Neutrophil (primary cell): Measurements from ENCODE around the gene ZFPL1.

Source experiments
- H3K27ac ChIP-seq: fragments of 200-600 bp; sonication (generic); 2 replicates; pipeline ENCODE4 v1.5.1; 2016; ENCODE audit warnings: mild to moderate bottlenecking, moderate library complexity
- H3K27me3 ChIP-seq: fragments of 200-600 bp; sonication (generic); 2 replicates; pipeline ENCODE4 v1.6.0; 2016; ENCODE audit warnings: mild to moderate bottlenecking
- H3K36me3 ChIP-seq: fragments of 200-600 bp; sonication (generic); 2 replicates; pipeline ENCODE4 v1.5.1; 2017
- H3K4me1 ChIP-seq, 2 experiments: fragments of 200-600 bp in 1 of 2; sonication (generic) in 1 of 2; 1 replicate in 1 of 2; 2 replicates in 1 of 2; pipeline versions ENCODE4 v1.5.1 to v1.6.1; 2013 to 2016; ENCODE audit warnings: low read depth in 1 of 2, low read length in 1 of 2, mild to moderate bottlenecking in 1 of 2, moderate library complexity in 1 of 2; ENCODE audit not compliant: control insufficient read depth in 1 of 2, insufficient read depth in 1 of 2
- H3K4me3 ChIP-seq, 2 experiments: fragments of 200-600 bp in 1 of 2; sonication (generic) in 1 of 2; 1 replicate in 1 of 2; 2 replicates in 1 of 2; pipeline ENCODE4 v1.5.1; 2013 to 2016; ENCODE audit warnings: low read depth in 1 of 2, low read length in 1 of 2, mild to moderate bottlenecking in 1 of 2, moderate library complexity in 1 of 2
- H3K9me3 ChIP-seq: fragments of 200-600 bp; sonication (generic); 2 replicates; pipeline ENCODE4 v1.5.1; 2016
- TF ChIP-seq, protein P1 (sequence below): fragments of 200-600 bp; sonication (generic); IDR thresholded peaks from 2 replicates; pipeline ENCODE4 v1.5.1; 2016; ENCODE audit warnings: antibody characterized with exemption

The ZFPL1 gene

GRCh38 chr11:65040847-65041622 is 43.0 kb upstream of the ZFPL1 start, which contains the start of gene SAC3D1:
Gene SAC3D1, plus strand, starts transcription at chr11:65041210. Its CDS starts 83 bp downstream, at chr11:65041293.
- H3K36me3 ChIP-seq, result peaks cover 23% of the 10 kb centered on the region
- H3K9me3 ChIP-seq, result no peaks in the 10 kb centered on the region
- H3K27ac ChIP-seq, result peak within 1 kb of the TSS; percentile 90
- TF ChIP-seq, protein P1, sequence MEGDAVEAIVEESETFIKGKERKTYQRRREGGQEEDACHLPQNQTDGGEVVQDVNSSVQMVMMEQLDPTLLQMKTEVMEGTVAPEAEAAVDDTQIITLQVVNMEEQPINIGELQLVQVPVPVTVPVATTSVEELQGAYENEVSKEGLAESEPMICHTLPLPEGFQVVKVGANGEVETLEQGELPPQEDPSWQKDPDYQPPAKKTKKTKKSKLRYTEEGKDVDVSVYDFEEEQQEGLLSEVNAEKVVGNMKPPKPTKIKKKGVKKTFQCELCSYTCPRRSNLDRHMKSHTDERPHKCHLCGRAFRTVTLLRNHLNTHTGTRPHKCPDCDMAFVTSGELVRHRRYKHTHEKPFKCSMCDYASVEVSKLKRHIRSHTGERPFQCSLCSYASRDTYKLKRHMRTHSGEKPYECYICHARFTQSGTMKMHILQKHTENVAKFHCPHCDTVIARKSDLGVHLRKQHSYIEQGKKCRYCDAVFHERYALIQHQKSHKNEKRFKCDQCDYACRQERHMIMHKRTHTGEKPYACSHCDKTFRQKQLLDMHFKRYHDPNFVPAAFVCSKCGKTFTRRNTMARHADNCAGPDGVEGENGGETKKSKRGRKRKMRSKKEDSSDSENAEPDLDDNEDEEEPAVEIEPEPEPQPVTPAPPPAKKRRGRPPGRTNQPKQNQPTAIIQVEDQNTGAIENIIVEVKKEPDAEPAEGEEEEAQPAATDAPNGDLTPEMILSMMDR, result peak; percentile 4
- H3K4me1 ChIP-seq, result peaks cover 24 to 26% of the 10 kb centered on the region in 2 experiments
- peak within 1 kb of the TSS; percentile 89 to 99 for H3K4me3 ChIP-seq
- H3K27me3 ChIP-seq, result no peaks in the 10 kb centered on the region

DNA sequence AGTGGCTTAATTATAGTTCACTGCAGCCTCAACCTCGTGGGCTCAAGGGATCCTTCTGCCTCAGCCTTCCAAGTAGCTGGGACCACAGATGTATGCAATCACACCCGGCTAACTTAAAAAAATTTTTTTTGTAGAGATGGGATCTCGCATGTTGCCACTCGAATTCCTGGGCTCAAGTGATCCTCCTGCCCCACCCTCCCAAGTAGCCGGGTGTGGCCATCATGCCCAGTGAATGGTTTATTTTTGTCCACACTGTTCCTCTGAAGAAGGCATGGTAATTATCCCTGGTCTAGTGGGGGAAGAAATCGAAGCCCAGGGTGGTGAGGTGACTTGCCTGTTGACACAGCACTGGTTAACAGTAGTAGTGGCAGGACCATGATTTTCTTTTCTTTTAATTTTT is 41.1 kb upstream of the ZFPL1 start:
- Histone ChIP-seq H3K36me3 (peaks cover 6% of the 10 kb centered on the region), H3K4me1 (peaks cover 32 to 37% of the 10 kb centered on the region in 2 experiments), H3K9me3 (no peaks in the 10 kb centered on the region), H3K27ac (no peak overlapping the region), H3K27me3 (peaks cover under 1% of the 10 kb centered on the region), H3K4me3 (no peak overlapping the region)
- TF ChIP-seq, protein P1, result no peak

DNA sequence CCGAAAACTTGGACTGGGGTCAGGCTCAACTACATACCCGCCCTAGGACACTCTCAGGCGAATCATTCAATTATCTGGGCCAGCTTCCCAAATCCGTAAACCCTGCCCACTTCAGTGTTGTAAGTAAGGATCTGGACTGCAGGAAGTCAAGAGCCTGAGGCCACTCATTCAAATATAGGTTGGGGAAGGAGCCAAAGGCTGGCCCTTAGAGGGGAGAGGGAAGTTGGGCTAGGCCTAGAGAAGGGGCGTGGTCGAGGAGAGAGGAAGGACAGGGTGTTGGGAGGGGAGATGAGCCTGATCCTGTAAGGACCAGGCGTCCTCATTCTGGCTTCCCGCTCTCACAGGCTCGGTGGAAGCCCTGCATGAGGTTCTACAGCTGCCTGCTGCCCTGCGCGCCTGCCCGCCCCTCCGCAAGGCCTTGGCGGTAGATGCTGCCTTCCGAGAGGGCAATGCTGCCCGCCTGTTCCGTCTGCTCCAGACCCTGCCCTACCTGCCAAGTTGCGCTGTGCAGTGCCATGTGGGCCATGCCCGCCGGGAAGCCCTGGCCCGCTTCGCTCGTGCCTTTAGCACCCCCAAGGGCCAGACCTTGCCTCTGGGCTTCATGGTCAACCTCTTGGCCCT is 40.0 kb upstream of the ZFPL1 start:
- peak overlapping the region; percentile 44 for H3K27ac ChIP-seq
- TF ChIP-seq, protein P1, result no peak
- H3K4me3 ChIP-seq, result no peak overlapping the region
- H3K36me3 ChIP-seq, result no peaks in the 10 kb centered on the region
- H3K27me3 ChIP-seq, result peaks cover 5% of the 10 kb centered on the region
- H3K4me1 ChIP-seq, result peaks cover 36 to 41% of the 10 kb centered on the region in 2 experiments
- H3K9me3 ChIP-seq, result no peaks in the 10 kb centered on the region

DNA sequence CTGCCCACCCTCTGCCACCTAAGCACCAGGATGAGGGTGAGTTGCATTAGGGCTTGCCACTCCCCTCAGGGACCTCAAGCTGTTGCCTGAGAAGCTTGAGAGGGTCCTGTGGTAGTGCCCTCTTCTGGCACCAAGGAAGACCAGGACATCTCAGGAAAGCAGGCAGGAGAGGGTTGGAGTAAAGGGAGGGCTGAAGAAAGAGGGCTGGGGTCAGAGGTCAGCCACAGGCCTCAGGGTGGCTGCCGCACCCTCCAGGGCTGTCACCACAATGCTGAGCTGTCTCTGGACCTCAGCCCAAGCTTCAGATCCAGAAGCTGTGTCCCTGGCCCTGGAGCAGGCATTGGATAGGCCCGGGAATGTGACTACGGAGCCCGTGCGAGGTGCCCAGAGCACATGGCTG is 39.0 kb upstream of the ZFPL1 start:
- Histone ChIP-seq H3K27me3 (peaks cover 5% of the 10 kb centered on the region), H3K36me3 (no peaks in the 10 kb centered on the region), H3K4me3 (no peak overlapping the region), H3K9me3 (no peaks in the 10 kb centered on the region), H3K27ac (no peak overlapping the region), H3K4me1 (peaks cover 36 to 41% of the 10 kb centered on the region in 2 experiments)
- TF ChIP-seq, protein P1, result no peak

GRCh38 chr11:65045728-65046127 is 38.3 kb upstream of the ZFPL1 start:
- Histone ChIP-seq H3K27ac (no peak overlapping the region), H3K9me3 (no peaks in the 10 kb centered on the region), H3K4me1 (peaks cover 31 to 34% of the 10 kb centered on the region in 2 experiments), H3K4me3 (no peak overlapping the region), H3K36me3 (no peaks in the 10 kb centered on the region), H3K27me3 (peaks cover 5% of the 10 kb centered on the region)
- TF ChIP-seq, protein P1, result no peak
